Measurements from ENCODE around the gene KHDRBS1. TPM values are rescaled to one million over a fixed set of nuclear protein-coding genes. Genes with fewer than 3 reads are reported as not detected.
"Not testable (repeated sequence)": the region's sequence is repeated elsewhere in the genome, so short reads cannot be mapped to it uniquely, and the experiment has no call there.

Gene KHDRBS1
- total RNA-seq, 2 experiments from 2014 or later, result 91.6 to 94.2 TPM

GRCh38 chr1:32062867-32063230, 49.2 kb downstream of the KHDRBS1 start:
- H3K27me3 ChIP-seq (ENCODE audit: control insufficient read depth in 1 of 2, insufficient read depth in 2 of 2, low read length in 2 of 2), result no peaks in the 10 kb centered on the region
- Mint-ChIP-seq H3K27me3 (no peaks in the 10 kb centered on the region), H3K4me1 (ENCODE audit: low read depth) (peaks cover 19% of the 10 kb centered on the region), H3K36me3 (ENCODE audit: low read depth) (peaks cover 37% of the 10 kb centered on the region), H3K4me3 (no peak overlapping the region), H3K27ac (peak overlapping the region; percentile 46), H3K9me3 (no peaks in the 10 kb centered on the region)
- H3K4me1 ChIP-seq (ENCODE audit: insufficient read depth, low read length), result peaks cover 14% of the 10 kb centered on the region
- ChIA-PET CTCF (interaction anchor here (0.5 to 1.4 kb wide), 9 partner anchors 9 to 274 kb away, joined by 3 to 7 read pairs (median 3); partner anchors contain the start of gene TMEM39B), POLR2A (interaction anchor here (0.7 to 2.3 kb wide), 3 partner anchors 10 to 125 kb away, joined by 3 to 19 read pairs (median 5); partner anchors contain the start of genes PTP4A2 and TMEM39B)
- H3K27ac ChIP-seq (ENCODE audit: low read depth in 1 of 2, low read length in 2 of 2), result peak overlapping the region in 1 of 2 donors; percentile 29
- H3K4me3 ChIP-seq (ENCODE audit: low read length), result no peak overlapping the region
- no peak for DNase-seq
- no peaks in the 10 kb centered on the region for H3K9me3 ChIP-seq (ENCODE audit: control insufficient read depth in 1 of 2, insufficient read depth in 1 of 2, low read length in 2 of 2)
- no peak for ATAC-seq (ENCODE audit: poor library complexity)
- H3K36me3 ChIP-seq (ENCODE audit: insufficient read depth, low read length), result peaks cover 46% of the 10 kb centered on the region
- TF ChIP-seq CTCF (IDR thresholded peaks at IDR 0.05), result no peak
- intact Hi-C loops (cut with DNase I, micrococcal nuclease), result loop anchor here (1.0 to 5.0 kb wide), 5 partner anchors 86 to 399 kb away; partner anchors contain the start of genes ADGRB2 (in 1 of the 2) and SPOCD1 (in 1 of the 2)

GRCh38 chr1:32063261-32063681, 49.6 kb downstream of the KHDRBS1 start:
- ChIA-PET CTCF (interaction anchor here (0.5 to 1.4 kb wide), 9 partner anchors 9 to 274 kb away, joined by 3 to 7 read pairs (median 3); partner anchors contain the start of gene TMEM39B), POLR2A (interaction anchor here (0.7 to 2.3 kb wide), 3 partner anchors 10 to 125 kb away, joined by 3 to 19 read pairs (median 5); partner anchors contain the start of genes PTP4A2 and TMEM39B)
- ATAC-seq (ENCODE audit: poor library complexity) (peak; percentile 73), DNase-seq (peak in 3 of 14 experiments; percentile 53 to 60 (median 56))
- no peaks in the 10 kb centered on the region for H3K27me3 Mint-ChIP-seq
- no peaks in the 10 kb centered on the region for H3K9me3 Mint-ChIP-seq
- Histone ChIP-seq H3K4me1 (ENCODE audit: insufficient read depth, low read length) (peaks cover 14% of the 10 kb centered on the region), H3K27me3 (ENCODE audit: control insufficient read depth in 1 of 2, insufficient read depth in 2 of 2, low read length in 2 of 2) (no peaks in the 10 kb centered on the region), H3K27ac (ENCODE audit: low read depth in 1 of 2, low read length in 2 of 2) (no peak overlapping the region), H3K36me3 (ENCODE audit: insufficient read depth, low read length) (peaks cover 42% of the 10 kb centered on the region), H3K4me3 (ENCODE audit: low read length) (no peak overlapping the region), H3K9me3 (ENCODE audit: control insufficient read depth in 1 of 2, insufficient read depth in 1 of 2, low read length in 2 of 2) (no peaks in the 10 kb centered on the region)
- intact Hi-C loops (cut with DNase I, micrococcal nuclease), result loop anchor here (1.0 to 5.0 kb wide), 5 partner anchors 86 to 399 kb away; partner anchors contain the start of genes ADGRB2 (in 1 of the 2) and SPOCD1 (in 1 of the 2)
- peaks cover 19% of the 10 kb centered on the region for H3K4me1 Mint-ChIP-seq (ENCODE audit: low read depth)
- peak overlapping the region; percentile 46 for H3K27ac Mint-ChIP-seq
- TF ChIP-seq CTCF (IDR thresholded peaks at IDR 0.05), result peak; percentile 72
- peaks cover 35% of the 10 kb centered on the region for H3K36me3 Mint-ChIP-seq (ENCODE audit: low read depth)
- no peak overlapping the region for H3K4me3 Mint-ChIP-seq

GRCh38 chr1:32065613-32066488, 52.2 kb downstream of the KHDRBS1 start:
- DNase-seq; H3K27me3 ChIP-seq (ENCODE audit: control insufficient read depth in 1 of 2, insufficient read depth in 2 of 2, low read length in 2 of 2); H3K4me3 Mint-ChIP-seq; H3K9me3 Mint-ChIP-seq; H3K27me3 Mint-ChIP-seq; H3K4me3 ChIP-seq (ENCODE audit: low read length); ATAC-seq (ENCODE audit: poor library complexity); H3K9me3 ChIP-seq (ENCODE audit: control insufficient read depth in 1 of 2, insufficient read depth in 1 of 2, low read length in 2 of 2); H3K36me3 Mint-ChIP-seq (ENCODE audit: low read depth): not testable (repeated sequence)
- intact Hi-C loops (cut with DNase I, micrococcal nuclease), result loop anchor here in 1 of 2 experiments (1.0 kb wide), 1 partner anchor 402 kb away; no protein-coding TSS in a partner anchor
- POLR2A ChIA-PET, result interaction anchor here (0.7 to 1.4 kb wide), 4 partner anchors 8 to 253 kb away, joined by 3 to 7 read pairs (median 4); partner anchors contain the start of gene KHDRBS1
- Mint-ChIP-seq H3K27ac (peak overlapping the region; percentile 28), H3K4me1 (ENCODE audit: low read depth) (peaks cover 24% of the 10 kb centered on the region)
- Histone ChIP-seq H3K4me1 (ENCODE audit: insufficient read depth, low read length) (peaks cover 14% of the 10 kb centered on the region), H3K36me3 (ENCODE audit: insufficient read depth, low read length) (peaks cover 17% of the 10 kb centered on the region), H3K27ac (ENCODE audit: low read depth in 1 of 2, low read length in 2 of 2) (peak overlapping the region in 1 of 2 donors; percentile 15)
- CTCF ChIA-PET, result interaction anchor here (0.7 to 1.1 kb wide), 3 partner anchors 42 to 276 kb away, joined by 3 to 6 read pairs (median 4); partner anchors contain the start of gene KPNA6

Measured in CD4-positive, alpha-beta T cell (primary cell).